Left lung (tissue), 10 donors: ENCODE results near the gene TASP1. TPM values are rescaled to one million over a fixed set of nuclear protein-coding genes. Genes with fewer than 3 reads are reported as not detected.
A peak's percentile ranks its signal among the peaks of the same experiment; 100 is the strongest.

Source experiments
- ATAC-seq: fragments of 200-7000 bp; cut with Tn5 transposase; one replicate; pipeline ENCODE4 v1.9.1; 2020; ENCODE audit warnings: moderate library complexity
- DNase-seq, 4 donors: peaks; one replicate each; pipeline ENCODE4 v3.0.0-alpha.2; 2013 to 2020
- H3K27ac ChIP-seq, 2 donors: fragments of 200-600 bp; sonication (generic) in 1 of 2; one replicate each; pipeline versions ENCODE4 v1.5.0 to v1.8.0; 2020 to 2021
- H3K27me3 ChIP-seq, 2 donors: fragments of 200-600 bp; sonication (generic) in 1 of 2; one replicate each; pipeline versions ENCODE4 v1.5.0 to v1.8.0; 2020 to 2021
- H3K36me3 ChIP-seq, 2 donors: fragments of 200-600 bp; sonication (generic) in 1 of 2; one replicate each; pipeline versions ENCODE4 v1.5.0 to v1.8.0; 2020 to 2021
- H3K4me1 ChIP-seq, 2 donors: fragments of 200-600 bp; one replicate each; pipeline ENCODE4 v1.8.0; 2021
- H3K4me3 ChIP-seq, 2 donors: fragments of 200-600 bp; sonication (generic) in 1 of 2; one replicate each; pipeline versions ENCODE4 v1.5.0 to v1.8.0; 2020 to 2021; ENCODE audit warnings: mild to moderate bottlenecking in 1 of 2
- H3K9me3 ChIP-seq, 2 donors: fragments of 200-600 bp; sonication (generic) in 1 of 2; one replicate each; pipeline versions ENCODE4 v1.5.0 to v1.8.0; 2020 to 2021
- intact Hi-C, 2 donors: fragments of 100-400 bp; cut with DNase I; formaldehyde crosslinking; loops; one replicate each; pipeline versions ENCODE4 v1.11.2 to v1.14.2; 2022
- polyA plus RNA-seq, 6 donors: library from polyadenylated mRNA; unstranded; fragments of 120-200 nt; gene quantifications; one replicate each; pipeline ENCODE4 v1.2.1, GENCODE V29; 2013; ENCODE audit not compliant: insufficient read length in 6 of 6
- total RNA-seq, 2 donors: library from RNA; stranded (reverse); fragmentation: NEBNext Ultra II Directional; extraction: Animal tissue kit (Norgen Biotek cat#: 25700); gene quantifications; one replicate each; pipeline ENCODE4 v1.2.1, GENCODE V29; 2021
- TF ChIP-seq, protein P1 (sequence below), 2 donors: fragments of 200-600 bp; sonication (generic) in 1 of 2; IDR thresholded peaks; one replicate each; pipeline versions ENCODE4 v1.5.0 to v1.8.0; 2021; ENCODE audit warnings: antibody characterized with exemption in 2 of 2
- donor health status: DM: no; HTN: yes; CAD: no.
- donor health status: DM: no; HTN: no; CAD: no.

The TASP1 gene
- total and polyA plus RNA-seq, 8 donors: 12.9 to 19.9 (median 17.3) TPM

GRCh38 chr20:13587370-13587769, 51.4 kb downstream of the TASP1 start:
- TF ChIP-seq, protein P1, sequence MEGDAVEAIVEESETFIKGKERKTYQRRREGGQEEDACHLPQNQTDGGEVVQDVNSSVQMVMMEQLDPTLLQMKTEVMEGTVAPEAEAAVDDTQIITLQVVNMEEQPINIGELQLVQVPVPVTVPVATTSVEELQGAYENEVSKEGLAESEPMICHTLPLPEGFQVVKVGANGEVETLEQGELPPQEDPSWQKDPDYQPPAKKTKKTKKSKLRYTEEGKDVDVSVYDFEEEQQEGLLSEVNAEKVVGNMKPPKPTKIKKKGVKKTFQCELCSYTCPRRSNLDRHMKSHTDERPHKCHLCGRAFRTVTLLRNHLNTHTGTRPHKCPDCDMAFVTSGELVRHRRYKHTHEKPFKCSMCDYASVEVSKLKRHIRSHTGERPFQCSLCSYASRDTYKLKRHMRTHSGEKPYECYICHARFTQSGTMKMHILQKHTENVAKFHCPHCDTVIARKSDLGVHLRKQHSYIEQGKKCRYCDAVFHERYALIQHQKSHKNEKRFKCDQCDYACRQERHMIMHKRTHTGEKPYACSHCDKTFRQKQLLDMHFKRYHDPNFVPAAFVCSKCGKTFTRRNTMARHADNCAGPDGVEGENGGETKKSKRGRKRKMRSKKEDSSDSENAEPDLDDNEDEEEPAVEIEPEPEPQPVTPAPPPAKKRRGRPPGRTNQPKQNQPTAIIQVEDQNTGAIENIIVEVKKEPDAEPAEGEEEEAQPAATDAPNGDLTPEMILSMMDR (IDR thresholded peaks at IDR 0.05): no peak
- ATAC-seq (no peak), DNase-seq (no peak)
- Histone ChIP-seq H3K36me3 (peaks cover 0 to 21% of the 10 kb centered on the region in 2 donors), H3K4me3 (no peak overlapping the region), H3K9me3 (peaks cover 0 to 21% of the 10 kb centered on the region in 2 donors), H3K27me3 (no peaks in the 10 kb centered on the region), H3K4me1 (no peaks in the 10 kb centered on the region), H3K27ac (no peak overlapping the region)
- intact Hi-C loops: no loop called here

GRCh38 chr20:13586133-13586532, 52.6 kb downstream of the TASP1 start:
- Histone ChIP-seq H3K4me1 (no peaks in the 10 kb centered on the region), H3K9me3 (peaks cover 0 to 21% of the 10 kb centered on the region in 2 donors), H3K36me3 (peaks cover 0 to 21% of the 10 kb centered on the region in 2 donors), H3K27ac (no peak overlapping the region), H3K27me3 (no peaks in the 10 kb centered on the region), H3K4me3 (no peak overlapping the region)
- no peak for DNase-seq
- ATAC-seq: no peak
- TF ChIP-seq, protein P1 (IDR thresholded peaks at IDR 0.05): no peak
- intact Hi-C loops: no loop called here

DNA sequence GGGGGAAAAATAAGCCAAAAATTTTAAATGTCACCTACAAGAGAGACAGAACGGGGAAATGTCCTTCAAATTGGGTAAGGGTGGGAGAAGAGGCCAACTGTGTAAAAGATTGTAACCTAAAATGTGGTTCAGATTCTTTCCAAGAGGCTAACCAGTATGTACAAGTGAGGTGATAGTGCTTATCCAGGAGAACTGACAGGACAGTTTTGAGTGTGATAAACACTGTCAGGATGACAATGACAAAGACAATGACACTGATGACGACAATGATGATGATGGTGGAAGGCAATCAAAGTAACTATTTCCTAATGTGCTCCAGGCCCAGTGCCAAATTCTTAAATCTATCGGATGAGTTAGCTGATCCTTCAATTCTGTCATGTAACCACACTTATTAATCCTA, 57.3 kb downstream of the TASP1 start:
- H3K9me3 ChIP-seq: peaks cover 0 to 11% of the 10 kb centered on the region in 2 donors
- intact Hi-C loops: no loop called here
- H3K27me3 ChIP-seq: no peaks in the 10 kb centered on the region
- H3K36me3 ChIP-seq: peaks cover 0 to 31% of the 10 kb centered on the region in 2 donors
- DNase-seq (no peak), ATAC-seq (no peak)
- no peak overlapping the region for H3K27ac ChIP-seq
- no peak overlapping the region for H3K4me3 ChIP-seq
- TF ChIP-seq, protein P1 (IDR thresholded peaks at IDR 0.05): no peak
- H3K4me1 ChIP-seq: no peaks in the 10 kb centered on the region

- Histone ChIP-seq H3K27ac (no peak overlapping the region), H3K27me3 (no peaks in the 10 kb centered on the region), H3K36me3 (peaks cover 0 to 26% of the 10 kb centered on the region in 2 donors), H3K9me3 (peaks cover 0 to 6% of the 10 kb centered on the region in 2 donors), H3K4me1 (no peaks in the 10 kb centered on the region), H3K4me3 (no peak overlapping the region)
- intact Hi-C loops: no loop called here
- DNase-seq: no peak
- TF ChIP-seq, protein P1 (IDR thresholded peaks at IDR 0.05): no peak
- ATAC-seq: no peak
Observed at GRCh38 chr20:13580707-13581106, 58.0 kb downstream of the TASP1 start.

DNA sequence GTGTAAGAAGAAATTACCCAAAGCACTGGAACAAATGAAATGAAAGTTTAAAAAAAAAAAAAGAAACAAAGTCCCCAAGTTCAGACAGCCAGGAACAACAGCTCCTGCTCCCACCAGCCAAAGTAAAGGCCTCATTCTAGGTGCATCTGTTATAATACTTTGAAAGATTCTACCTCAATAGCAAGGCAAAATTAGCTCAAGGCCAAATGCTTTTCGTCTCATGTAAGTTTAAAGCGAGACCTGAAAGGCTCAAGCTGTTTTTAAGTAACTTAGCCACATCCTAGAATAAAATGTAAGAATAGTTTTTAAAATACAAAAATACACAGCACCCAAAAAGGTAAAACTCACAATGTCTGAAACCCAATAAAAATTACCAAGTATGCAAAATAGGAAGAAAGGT, 64.7 kb downstream of the TASP1 start:
- Histone ChIP-seq H3K27me3 (no peaks in the 10 kb centered on the region), H3K36me3 (peaks cover 0 to 13% of the 10 kb centered on the region in 2 donors), H3K4me3 (no peak overlapping the region), H3K9me3 (peaks cover 0 to 7% of the 10 kb centered on the region in 2 donors), H3K4me1 (no peaks in the 10 kb centered on the region), H3K27ac (no peak overlapping the region)
- intact Hi-C loops: no loop called here
- ATAC-seq (no peak), DNase-seq (peak in 2 of 4 donors; percentile 33 to 38)
- TF ChIP-seq, protein P1 (IDR thresholded peaks at IDR 0.05): no peak
